Superior temporal gyrus (tissue), 1 donor: ENCODE data around the gene FITM2.
"Not testable (repeated sequence)": the region's sequence is repeated elsewhere in the genome, so short reads cannot be mapped to it uniquely, and the experiment has no call there.

Source experiments
- DNase-seq: peaks from one replicate; pipeline ENCODE4 v3.0.0-alpha.2; 2016; ENCODE audit errors: extremely low spot score

Gene FITM2

DNA sequence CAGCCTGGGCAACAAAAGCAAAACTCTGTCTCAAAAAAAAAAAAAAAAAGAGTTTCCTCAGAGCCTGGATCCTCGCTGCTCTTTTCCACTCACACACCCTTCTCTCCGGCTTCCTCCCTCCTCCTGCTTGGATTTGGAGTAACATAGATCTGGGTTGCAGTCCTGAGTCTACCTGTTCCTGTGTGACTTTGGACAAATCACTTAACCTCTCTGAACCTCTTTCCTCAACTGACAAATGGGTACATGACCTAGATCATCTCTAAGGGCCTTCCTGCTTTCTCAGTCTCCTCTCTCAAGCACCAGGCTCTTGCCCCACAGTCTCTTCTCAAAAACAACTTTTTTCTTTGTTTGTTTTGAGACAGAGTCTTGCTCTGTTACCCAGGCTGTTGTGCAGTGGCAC is 20.2 kb upstream of the FITM2 start:
- DNase-seq = no peak

DNA sequence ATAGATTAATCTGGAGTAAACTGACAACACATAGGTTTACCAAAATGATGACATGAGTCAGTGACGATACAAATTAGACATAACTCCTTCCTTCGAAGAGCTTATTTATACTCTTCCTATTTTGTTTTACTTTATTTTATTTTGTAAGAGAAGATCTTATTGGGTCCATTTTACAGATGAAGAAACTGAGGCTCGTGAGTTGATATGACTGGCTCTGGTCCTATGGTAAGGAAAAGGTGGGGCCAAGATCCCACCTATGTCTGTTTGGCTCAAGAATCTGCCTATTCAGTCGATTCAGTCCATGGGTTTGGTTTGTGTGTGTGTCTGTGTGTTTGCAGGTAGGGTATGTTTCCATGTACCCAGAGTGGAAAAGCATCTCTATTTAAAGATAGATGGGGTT is 17.4 kb upstream of the FITM2 start:
- no peak for DNase-seq

DNA sequence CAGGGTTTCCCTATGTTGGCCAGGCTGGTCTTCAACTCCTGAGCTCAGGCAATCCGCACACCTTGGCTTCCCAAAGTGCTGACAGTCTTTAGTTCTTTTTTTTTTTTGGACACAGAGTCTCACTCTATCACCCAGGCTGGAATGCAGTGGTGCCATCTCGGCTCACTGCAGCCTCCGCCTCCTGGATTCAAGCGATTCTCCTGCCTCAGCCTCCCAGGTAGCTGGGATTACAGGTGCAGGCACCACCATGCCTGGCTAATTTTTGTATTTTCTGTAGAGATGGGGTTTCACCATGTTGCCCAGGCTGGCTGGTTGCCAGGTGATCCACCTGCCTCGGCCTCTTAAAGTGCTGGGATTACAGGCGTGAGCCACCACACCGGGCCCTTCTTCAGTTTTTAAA is 16.7 kb upstream of the FITM2 start:
- DNase-seq = not testable (repeated sequence)

DNA sequence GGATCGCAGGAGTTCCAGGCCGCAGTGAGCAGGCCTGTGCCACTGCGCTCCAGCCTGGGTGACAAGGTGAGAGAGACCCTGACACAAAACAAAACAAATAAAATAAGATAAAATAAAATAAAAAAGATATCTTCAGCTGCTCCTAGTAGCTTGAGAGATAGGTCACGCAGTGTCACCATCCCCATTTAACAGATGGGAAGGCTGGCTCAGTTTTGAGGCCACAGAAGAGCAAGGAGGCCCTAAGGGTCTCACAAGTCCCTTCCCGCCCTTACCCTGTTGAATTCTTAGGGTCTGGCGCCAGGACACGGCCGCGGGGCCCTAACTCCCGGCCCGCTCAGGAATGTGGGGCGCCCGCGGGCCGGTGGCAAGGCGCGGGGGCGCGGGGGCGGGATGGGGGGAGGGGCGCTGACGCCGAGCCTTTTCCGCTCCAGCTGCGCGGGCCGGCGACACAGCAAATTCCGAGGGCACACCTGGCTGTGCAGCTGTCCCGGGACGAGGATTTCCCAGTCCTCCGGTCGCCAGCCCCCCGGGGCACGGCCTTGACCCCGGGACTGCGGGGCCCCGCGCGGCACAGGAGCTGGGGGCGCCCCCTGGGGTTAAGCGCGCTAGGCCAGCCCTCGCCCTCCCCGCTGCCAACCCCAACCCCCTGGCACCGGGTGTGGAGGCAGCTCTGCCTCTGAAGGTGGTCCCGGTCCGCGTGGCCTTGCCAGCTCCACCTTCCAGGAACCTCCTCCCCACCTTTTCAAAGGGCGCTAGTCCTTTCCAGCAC is 15.6 kb upstream of the FITM2 start:
- DNase-seq = no peak

DNA sequence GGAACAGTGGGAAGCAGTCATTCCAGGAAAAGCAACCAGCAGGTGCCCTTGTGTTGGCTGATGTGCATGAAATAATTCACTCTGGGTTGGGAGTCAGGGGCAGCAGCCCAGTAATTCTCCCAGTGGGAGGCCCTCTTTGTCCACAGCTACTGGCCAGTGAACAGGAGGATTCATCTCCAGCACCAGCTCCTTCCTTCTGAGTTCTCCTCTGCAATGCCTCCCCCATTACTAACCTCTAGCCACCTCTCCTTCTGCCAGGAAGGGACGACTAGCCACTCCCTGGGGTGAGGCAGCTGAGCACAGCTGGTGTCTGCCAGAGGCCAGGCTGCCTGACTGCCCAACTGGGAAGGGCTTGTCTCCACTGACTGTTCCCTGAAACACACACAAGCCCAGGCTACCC is 13.3 kb upstream of the FITM2 start:
- no peak for DNase-seq

DNA sequence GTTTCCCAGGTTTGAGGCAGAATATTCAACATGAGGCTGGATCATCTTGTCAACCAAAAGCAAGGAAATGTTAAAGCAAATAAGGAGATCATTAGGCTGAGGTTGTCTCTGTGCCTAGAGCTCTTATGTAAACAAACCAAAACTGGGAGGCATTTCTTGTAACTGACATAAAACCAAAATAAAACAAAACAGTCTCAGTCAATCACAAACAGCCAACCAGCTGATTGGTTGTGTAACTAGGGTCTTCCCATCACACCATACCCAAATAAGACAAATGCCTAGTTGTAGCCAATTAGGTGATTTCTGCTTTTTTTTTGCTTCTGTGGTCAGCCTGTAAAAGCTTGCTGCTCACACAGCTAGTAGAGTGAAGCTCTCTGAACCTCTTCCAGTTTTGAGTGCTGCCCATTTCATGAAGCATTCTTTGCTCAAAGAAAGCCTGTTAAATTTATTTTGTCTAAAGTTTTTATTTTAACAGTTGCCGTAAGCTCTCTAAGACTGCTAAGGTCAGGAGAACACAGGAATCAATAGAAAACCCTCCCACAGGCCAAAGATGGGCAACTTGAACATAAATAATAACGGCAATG is 8.9 kb upstream of the FITM2 start:
- DNase-seq = no peak

DNA sequence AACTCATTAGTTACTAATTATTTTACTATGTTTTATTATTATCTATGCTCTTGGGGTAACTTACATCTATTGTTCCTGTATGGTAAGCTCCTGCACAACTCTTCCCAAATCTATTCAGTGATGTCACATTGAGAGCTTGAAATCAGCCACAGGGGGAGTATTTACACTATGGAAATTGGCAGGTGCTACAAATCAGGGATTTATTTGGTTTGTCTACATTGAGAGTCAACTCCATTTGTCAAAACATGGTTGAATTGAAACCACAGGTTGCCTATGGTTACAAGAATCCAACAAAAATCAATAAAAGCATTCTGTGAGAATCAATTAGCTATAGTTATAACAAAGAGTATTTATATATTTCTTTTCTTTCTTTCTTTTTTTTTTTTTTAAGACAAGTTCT is 3.9 kb upstream of the FITM2 start:
- DNase-seq = no peak

DNA sequence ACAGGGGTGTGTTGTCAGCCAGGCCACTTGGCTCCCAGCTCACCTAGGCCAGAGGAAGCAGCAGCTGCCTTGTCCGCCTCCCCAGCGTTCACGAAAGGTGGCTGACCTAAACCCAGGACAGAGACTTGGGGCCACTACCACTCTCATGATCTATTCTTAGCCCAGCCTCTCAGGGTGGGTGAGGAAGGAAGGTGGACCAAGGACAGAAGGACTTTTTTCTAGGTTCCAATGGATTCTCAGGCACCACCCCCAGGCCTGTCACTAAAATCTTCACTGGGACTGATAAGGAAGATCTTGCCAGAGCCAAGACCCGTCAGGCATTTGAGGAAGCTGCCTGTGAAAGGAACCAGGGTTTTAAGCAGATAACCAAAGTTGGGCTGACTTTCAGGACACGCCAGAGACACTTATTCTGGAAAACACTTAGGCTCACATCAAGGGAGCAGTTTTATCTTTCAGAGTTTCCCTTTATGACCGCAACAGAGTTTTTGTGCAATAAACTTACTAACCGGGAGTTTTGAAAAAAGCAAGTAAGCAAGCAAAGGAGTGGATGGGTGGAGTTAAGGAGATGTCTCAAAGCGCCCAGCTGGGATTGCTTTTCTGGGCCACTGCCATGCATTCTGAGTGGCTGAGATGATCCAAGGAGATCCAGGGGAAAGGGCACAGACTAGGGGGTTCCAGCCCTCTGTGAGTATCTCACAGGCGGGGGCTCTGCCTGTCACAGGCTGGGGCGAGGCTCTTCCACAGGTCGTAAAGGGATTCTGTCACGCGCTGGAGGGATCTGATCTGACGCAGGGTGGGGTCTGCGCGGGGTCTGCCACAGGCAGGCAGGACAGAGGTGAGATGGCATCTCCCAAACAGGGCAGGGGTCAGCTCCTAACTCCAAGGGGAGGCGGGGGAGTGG is 989 bp downstream of the FITM2 start:
- DNase-seq = no peak

DNA sequence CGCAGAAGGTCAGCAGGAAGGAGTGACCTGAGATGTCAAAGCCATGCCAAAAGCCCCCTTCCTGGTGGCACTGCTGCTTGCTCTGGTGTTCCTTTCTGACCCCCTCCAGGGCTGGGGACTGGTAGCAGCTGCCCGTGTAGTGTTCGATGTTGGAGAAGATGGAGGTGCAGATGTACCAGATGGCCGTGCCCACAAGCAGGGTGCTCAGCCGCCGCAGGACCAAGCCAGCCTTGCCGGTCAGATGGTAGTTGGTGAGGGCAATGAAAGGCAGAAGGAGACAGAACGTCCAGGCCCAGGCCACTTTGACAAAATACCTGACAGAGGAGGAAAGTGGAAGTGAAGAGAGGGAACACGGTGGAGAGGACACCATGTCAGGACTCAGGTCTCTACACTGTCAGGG is 4.1 kb downstream of the FITM2 start:
- DNase-seq = no peak

DNA sequence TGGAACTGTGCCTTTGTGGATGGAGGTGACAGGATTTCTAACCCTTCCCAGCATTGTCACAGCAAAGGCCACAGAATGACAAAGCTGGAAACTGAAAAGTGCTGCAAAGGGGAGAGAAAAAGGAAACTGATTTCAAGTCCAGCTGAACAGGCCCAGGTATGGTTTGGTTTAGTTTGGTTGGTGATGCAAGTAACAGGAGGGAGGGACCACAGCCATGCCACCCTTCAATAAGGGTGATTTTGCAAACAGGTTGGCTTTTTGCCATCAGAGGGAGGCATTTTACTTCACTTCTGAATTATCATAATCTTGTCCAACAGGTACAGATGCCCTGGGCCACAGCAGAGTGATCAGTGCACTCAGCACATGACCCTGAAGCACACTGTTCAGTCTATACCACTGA is 6.6 kb downstream of the FITM2 start:
- DNase-seq = no peak

DNA sequence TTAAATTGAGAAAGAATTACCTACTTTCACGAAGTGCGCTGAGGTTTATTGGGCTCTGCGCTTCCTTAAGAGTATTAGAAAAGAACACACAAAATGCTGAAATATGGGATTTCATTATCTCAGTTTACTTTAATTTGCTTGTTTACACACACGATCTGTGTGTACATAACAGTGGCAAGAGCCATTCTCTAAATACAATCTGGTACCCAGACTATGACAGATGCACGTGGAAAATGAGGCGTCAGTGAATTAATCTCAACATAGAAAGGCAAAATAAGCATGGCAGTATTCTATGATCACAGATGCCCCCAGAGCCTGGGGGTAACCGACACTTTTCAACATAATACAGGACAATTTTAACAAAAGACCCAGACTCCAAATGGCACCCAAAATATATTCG is 8.3 kb downstream of the FITM2 start:
- DNase-seq = no peak

DNA sequence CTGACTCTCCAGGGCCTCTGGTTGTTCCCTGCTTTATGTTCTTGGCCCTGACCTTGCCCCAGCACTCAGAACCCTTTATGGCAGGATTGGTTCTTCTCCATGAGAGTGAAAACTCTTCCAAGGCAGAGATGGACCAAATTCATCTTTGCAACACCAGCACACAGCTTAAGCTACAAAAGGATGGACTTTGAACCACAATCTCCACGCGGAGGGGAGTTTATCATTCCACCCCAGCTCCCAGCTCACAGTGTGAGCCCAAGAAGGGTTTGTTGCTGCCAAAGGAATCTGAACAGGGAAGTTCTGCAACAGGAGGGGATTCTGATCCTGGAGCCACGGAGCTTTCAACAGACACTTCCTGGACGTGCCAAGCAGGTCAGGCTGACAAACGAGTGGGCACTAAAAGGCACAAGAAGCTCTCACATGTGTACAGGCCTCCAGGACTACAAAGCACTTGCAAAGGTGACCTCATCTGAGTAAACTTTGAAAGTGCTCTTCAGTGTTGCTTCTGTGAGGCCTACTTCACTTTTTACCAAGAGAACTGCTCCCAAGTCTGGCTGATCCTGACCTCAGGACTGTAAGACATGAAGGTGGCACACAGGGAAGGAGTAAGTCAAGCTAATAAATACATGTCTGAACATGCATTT is 8.9 kb downstream of the FITM2 start:
- no peak for DNase-seq

DNA sequence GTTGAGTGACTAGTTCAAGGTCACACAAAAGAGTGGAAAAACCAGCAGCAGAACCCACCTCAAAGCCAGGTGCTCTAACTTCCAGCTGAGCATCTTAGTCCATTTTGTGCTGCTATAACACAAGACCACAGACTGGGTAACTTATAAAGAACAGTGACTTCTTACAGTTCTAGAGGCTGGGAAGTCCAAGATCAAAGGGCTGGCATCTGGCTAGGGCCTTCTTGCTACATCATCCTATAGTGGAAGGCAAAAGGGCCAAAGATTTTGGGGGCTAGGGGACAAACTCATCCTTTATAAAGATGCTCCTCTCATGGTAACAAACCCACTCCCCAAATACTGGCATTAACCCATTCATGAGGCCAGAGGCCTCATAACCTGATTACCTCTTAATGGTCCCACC is 9.7 kb downstream of the FITM2 start:
- DNase-seq = no peak

DNA sequence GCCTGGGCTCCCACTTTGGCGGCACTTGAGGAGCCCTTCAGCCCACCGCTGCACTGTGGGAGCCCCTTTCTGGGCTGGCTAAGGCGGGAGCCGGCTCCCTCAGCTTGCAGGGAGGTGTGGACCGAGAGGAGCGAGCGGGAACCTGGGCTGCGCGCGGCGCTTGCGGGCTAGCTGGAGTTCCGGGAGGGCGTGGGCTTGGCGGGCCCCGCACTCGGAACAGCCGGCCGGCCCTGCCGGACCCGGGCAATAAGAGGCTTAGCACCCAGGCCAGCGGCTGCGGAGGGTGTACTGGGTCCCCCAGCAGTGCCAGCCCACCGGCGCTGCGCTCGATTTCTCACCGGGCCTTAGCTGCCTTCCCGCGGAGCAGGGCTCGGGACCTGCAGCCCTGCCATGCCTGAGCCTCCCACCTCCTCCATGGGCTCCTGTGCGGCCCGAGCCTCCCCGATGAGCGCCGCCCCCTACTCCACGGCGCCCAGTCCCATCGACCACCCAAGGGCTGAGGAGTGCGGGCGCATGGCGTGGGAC is 11.9 kb downstream of the FITM2 start:
- not testable (repeated sequence) for DNase-seq

DNA sequence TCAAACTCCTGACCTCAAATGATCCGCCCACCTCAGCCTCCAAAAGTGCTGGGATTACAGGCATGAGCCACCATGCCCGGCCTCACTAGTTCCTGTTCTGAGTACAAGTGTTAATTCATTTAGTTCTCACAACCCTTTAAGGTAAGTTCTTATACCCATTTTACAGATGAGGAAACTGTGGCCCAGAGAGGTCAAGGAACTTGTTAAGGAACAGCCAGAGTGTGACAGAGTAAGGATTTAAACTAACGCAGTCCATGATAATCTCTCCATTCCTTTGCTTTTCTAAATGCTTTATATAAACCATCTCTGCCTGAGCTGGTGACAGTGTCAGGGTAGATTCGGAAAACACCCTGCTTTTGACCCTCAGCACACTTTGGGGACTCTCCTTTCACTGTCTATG is 13.3 kb downstream of the FITM2 start:
- no peak for DNase-seq

DNA sequence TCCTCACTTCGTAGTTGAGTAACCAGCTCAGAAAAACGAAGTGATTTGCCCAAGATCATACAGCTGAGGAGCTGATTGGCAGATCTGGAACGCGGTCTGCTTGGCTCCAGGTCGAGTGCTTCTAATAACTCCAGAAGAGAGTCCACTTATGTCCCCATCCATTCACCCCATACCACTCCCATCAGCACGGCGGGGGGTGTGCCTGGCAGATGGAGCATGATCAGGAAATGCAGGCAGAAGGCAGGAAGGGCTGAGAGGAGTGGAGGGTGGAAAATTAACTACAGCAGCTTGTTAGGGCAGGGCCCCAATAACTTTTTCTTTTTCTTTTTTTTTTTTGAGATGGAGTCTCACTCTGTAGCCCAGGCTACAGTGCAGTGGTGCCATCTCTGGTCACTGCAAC is 15.0 kb downstream of the FITM2 start:
- no peak for DNase-seq

DNA sequence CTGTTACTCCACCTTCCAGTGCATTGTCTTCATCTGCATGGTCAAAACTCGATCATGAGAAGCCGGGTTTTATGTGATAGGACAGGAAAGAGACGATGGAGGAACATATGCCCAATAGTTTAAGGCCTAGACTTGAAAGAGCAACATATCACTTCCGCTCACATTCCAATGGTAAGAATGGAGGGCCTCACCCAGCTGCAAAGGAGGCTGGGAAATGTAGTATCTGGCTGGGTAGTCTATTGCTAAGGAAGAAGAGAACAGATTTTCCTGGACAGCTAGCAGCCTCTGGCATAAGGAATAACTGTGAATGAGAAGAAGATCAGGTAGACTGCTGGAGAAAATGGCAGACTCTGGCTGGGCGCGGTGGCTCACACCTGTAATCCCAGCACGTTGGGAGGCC is 19.2 kb downstream of the FITM2 start:
- no peak for DNase-seq

DNA sequence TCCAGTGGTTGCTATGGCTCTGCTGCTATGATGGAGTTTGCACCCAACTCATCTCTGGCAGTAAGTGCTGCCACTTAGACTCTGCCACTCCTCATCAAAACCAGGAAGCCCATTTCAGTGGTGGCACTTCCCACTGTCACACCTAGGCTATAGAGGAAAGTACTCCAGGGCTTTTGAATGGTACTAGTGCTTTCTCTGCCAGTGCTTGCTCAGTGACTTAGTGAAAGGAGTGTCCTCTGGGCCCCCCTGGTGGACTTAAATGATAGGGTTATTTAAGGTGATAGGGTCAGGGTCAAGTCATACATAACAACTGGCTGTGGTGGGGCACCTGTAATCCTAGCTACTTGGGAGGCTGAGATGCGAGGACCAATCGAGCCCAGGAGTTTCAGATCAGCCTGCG is 22.8 kb downstream of the FITM2 start:
- no peak for DNase-seq

DNA sequence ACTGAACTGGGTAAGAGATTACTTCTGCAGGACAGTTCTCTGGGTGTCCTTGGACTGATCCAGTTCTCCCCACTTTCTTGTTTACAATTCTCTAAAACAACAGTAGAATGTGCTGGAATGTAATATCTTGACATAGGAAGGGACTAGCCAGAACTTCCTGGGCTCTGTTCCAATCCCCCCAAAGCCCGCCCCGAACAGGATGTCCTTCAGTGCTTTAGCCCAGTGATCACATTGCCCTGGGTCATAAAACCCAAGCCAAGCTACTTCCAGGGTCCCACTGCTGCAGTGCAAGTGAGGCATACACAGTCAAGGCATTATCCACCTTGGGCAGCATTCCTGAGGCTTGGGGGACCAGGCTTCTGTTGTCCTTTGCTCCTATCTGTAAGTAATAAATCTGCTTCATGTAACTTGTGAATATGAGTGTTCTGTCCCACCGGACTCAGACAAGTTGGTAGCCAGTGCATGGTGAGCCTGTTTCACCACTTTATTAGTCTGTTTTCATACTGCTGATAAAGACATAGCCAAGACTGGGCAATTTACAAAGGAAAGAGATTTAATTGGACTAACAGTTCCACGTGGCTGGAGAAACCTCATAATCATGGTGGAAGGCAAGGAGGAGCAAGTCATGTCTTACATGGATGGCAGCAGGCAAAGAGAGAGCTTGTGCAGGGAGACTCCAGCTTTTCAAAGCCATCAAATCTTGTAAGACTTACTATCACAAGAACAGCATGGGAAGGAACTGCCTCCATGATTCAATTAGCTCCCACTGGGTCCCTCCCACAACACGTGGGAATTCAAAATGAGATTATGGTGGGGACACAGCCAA is 23.5 kb downstream of the FITM2 start:
- DNase-seq = no peak

DNA sequence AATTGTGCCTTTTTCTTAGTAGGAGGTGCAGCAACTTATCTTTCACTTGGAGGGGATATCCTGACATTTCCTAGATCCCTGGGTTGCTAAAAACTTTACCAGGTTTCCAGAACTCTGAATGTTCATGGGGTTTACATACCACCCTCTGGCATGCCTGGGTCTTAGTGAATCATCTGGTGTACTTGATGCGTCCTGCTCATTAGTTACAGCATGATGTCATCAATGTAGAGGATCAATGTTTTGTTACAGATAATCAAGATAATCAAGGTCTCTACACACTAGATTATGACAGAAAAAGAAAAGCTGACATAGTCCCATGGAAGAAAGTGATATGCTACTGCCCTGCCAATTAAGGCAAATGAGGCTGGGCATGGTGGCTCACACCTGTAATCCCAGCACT is 27.0 kb downstream of the FITM2 start:
- DNase-seq = no peak

DNA sequence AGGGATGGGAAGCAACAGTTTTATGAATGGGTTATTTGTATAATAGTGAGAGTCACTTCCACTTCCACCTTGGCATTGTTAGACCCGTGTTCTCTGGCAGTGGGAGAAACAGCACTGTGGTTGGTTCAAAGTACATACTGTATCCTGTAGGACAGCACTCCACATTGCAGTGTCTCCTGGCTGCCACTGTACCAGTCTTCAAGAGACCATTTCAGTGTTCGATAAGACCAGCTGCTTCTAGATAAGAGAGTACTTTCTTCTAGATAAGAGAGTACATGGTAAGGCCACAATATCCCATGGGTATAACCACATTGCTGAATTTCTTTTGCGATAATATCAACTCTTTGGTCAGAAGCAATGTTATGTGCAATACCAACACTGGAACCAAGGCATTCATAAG is 28.8 kb downstream of the FITM2 start:
- DNase-seq = no peak
